ENCODE data around the gene MGAT4B. TPM values are rescaled to one million over a fixed set of nuclear protein-coding genes. Genes with fewer than 3 reads are reported as not detected.

MGAT4B gene
- total RNA-seq, 1 experiment from 2014 or later = 406 TPM

GRCh38 chr5:179786861-179787260 is 19.8 kb downstream of the MGAT4B start:
- Histone ChIP-seq H3K27ac (ENCODE audit: low read length) (no peak overlapping the region), H3K27me3 (ENCODE audit: control insufficient read depth, insufficient read depth, low read length) (no peaks in the 10 kb centered on the region), H3K4me1 (ENCODE audit: control insufficient read depth, insufficient read depth, low read length) (no peaks in the 10 kb centered on the region), H3K36me3 (ENCODE audit: control insufficient read depth, insufficient read depth, low read length) (no peaks in the 10 kb centered on the region), H3K9me3 (ENCODE audit: control insufficient read depth, insufficient read depth, low read depth, low read length) (no peaks in the 10 kb centered on the region), H3K4me3 (ENCODE audit: low read depth in 2 of 2, low read length in 2 of 2) (no peak overlapping the region)
- 0 out of 2 replicates have a peak, but pooled peaks have one; percentile 28 for ATAC-seq
- in situ Hi-C loops (cut with HindIII; ENCODE audit: low pct_unique_long_range_greater_than_20kb, low sequenced_read_pairs) (no loop called here), intact Hi-C loops (cut with micrococcal nuclease; ENCODE audit: unreplicated experiment) (no loop called here)
- BruUV-seq (replicated peaks) = no TSS peak
- TF ChIP-seq, protein P1, sequence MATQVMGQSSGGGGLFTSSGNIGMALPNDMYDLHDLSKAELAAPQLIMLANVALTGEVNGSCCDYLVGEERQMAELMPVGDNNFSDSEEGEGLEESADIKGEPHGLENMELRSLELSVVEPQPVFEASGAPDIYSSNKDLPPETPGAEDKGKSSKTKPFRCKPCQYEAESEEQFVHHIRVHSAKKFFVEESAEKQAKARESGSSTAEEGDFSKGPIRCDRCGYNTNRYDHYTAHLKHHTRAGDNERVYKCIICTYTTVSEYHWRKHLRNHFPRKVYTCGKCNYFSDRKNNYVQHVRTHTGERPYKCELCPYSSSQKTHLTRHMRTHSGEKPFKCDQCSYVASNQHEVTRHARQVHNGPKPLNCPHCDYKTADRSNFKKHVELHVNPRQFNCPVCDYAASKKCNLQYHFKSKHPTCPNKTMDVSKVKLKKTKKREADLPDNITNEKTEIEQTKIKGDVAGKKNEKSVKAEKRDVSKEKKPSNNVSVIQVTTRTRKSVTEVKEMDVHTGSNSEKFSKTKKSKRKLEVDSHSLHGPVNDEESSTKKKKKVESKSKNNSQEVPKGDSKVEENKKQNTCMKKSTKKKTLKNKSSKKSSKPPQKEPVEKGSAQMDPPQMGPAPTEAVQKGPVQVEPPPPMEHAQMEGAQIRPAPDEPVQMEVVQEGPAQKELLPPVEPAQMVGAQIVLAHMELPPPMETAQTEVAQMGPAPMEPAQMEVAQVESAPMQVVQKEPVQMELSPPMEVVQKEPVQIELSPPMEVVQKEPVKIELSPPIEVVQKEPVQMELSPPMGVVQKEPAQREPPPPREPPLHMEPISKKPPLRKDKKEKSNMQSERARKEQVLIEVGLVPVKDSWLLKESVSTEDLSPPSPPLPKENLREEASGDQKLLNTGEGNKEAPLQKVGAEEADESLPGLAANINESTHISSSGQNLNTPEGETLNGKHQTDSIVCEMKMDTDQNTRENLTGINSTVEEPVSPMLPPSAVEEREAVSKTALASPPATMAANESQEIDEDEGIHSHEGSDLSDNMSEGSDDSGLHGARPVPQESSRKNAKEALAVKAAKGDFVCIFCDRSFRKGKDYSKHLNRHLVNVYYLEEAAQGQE (IDR thresholded peaks at IDR 0.05; ENCODE audit: insufficient read depth in 1 of 2, low read depth in 2 of 2, low read length in 1 of 2) = no peak
- no peak for TF ChIP-seq TCF7L2 (IDR thresholded peaks at IDR 0.05; ENCODE audit: low read depth, low read length)
- TF ChIP-seq POLR2AphosphoS5 (IDR thresholded peaks at IDR 0.05; ENCODE audit: low read depth, low read length) = no peak
- TF ChIP-seq, protein P2, sequence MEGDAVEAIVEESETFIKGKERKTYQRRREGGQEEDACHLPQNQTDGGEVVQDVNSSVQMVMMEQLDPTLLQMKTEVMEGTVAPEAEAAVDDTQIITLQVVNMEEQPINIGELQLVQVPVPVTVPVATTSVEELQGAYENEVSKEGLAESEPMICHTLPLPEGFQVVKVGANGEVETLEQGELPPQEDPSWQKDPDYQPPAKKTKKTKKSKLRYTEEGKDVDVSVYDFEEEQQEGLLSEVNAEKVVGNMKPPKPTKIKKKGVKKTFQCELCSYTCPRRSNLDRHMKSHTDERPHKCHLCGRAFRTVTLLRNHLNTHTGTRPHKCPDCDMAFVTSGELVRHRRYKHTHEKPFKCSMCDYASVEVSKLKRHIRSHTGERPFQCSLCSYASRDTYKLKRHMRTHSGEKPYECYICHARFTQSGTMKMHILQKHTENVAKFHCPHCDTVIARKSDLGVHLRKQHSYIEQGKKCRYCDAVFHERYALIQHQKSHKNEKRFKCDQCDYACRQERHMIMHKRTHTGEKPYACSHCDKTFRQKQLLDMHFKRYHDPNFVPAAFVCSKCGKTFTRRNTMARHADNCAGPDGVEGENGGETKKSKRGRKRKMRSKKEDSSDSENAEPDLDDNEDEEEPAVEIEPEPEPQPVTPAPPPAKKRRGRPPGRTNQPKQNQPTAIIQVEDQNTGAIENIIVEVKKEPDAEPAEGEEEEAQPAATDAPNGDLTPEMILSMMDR (IDR thresholded peaks at IDR 0.05) = no peak
- TF ChIP-seq SIN3A (IDR thresholded peaks at IDR 0.05; ENCODE audit: borderline replicate concordance, insufficient read depth, low read depth, low read length) = no peak
- POLR2A ChIA-PET = interaction anchor here (0.7 kb wide), 1 partner anchor 19 kb away, joined by 8 read pairs; no protein-coding TSS in a partner anchor
- CTCF ChIA-PET = interaction anchor here (0.7 kb wide), 1 partner anchor 23 kb away, joined by 3 read pairs; no protein-coding TSS in a partner anchor
- no peak for DNase-seq (ENCODE audit: low read depth, low spot score)

DNA sequence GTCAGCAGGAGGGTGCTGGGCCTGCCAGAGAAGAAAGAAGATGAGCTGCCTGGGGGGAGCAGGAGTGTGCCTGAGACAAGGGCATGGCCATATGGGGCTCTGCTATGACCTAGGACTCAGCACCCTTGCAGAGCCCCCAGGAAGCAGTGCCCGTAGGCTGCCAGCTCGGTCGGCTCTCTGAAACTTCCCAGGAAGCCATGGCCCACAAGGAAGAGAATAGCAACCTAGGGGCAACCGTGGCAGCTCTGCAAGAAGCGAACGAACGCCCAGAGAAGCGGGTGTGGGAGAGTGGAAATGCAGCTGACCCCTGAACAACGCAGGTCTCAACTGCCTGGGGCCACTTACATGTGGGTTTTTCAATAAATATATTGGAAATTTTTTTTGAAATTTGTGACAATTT is 23.5 kb downstream of the MGAT4B start:
- CTCF ChIA-PET = no interaction called here
- ATAC-seq (no peak), DNase-seq (ENCODE audit: low read depth, low spot score) (no peak)
- Histone ChIP-seq H3K27me3 (ENCODE audit: control insufficient read depth, insufficient read depth, low read length) (no peaks in the 10 kb centered on the region), H3K4me1 (ENCODE audit: control insufficient read depth, insufficient read depth, low read length) (no peaks in the 10 kb centered on the region), H3K36me3 (ENCODE audit: control insufficient read depth, insufficient read depth, low read length) (no peaks in the 10 kb centered on the region), H3K9me3 (ENCODE audit: control insufficient read depth, insufficient read depth, low read depth, low read length) (no peaks in the 10 kb centered on the region), H3K4me3 (ENCODE audit: low read depth in 2 of 2, low read length in 2 of 2) (no peak overlapping the region), H3K27ac (ENCODE audit: low read length) (no peak overlapping the region)
- POLR2A ChIA-PET = no interaction called here
- BruUV-seq (replicated peaks) = no TSS peak
- no peak for TF ChIP-seq SIN3A (IDR thresholded peaks at IDR 0.05; ENCODE audit: borderline replicate concordance, insufficient read depth, low read depth, low read length)
- TF ChIP-seq, protein P2 (IDR thresholded peaks at IDR 0.05) = no peak
- no peak for TF ChIP-seq POLR2AphosphoS5 (IDR thresholded peaks at IDR 0.05; ENCODE audit: low read depth, low read length)
- TF ChIP-seq, protein P1 (IDR thresholded peaks at IDR 0.05; ENCODE audit: insufficient read depth in 1 of 2, low read depth in 2 of 2, low read length in 1 of 2) = no peak
- TF ChIP-seq TCF7L2 (IDR thresholded peaks at IDR 0.05; ENCODE audit: low read depth, low read length) = no peak
- in situ Hi-C loops (cut with HindIII; ENCODE audit: low pct_unique_long_range_greater_than_20kb, low sequenced_read_pairs) = no loop called here
- intact Hi-C loops (cut with micrococcal nuclease; ENCODE audit: unreplicated experiment) = no loop called here

Measured in Panc1 (cell line).